ENCODE measurements around the gene OLFM2.

Gene OLFM2

DNA sequence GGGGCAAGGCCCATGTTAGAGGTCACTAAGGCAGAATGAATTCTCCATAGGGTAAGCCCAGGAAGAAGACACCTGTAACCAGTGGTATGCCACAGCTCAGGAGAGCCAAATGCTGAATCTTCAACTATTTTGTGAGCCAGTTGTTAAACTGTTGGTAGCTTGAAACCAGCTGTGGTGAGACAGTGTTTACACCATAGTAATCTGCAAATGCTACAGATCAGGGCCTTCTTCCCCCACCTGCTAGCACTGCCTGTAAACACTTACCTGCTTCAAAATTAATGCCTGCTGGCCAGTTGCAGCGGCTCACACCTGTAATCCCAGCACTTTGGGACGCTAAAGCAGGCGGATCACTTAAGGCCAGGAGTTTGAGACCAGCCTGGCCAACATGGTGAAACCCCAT is 129.5 kb downstream of the OLFM2 start:
- Histone ChIP-seq H3K4me3 (replicated peaks; ENCODE audit: insufficient read depth, low read length) (no peak overlapping the region), H3K27me3 (ENCODE audit: insufficient read depth, poor library complexity, severe bottlenecking) (no peaks in the 10 kb centered on the region), H3K27ac (replicated peaks) (no peak overlapping the region)
- no peak for DNase-seq (ENCODE audit: low read depth in 1 of 2, low spot score in 1 of 2)
- TF ChIP-seq GABPA (IDR thresholded peaks at IDR 0.05; ENCODE audit: low read depth) (no peak), REST (IDR thresholded peaks at IDR 0.05; ENCODE audit: insufficient replicate concordance, low read depth) (no peak), SPI1 (IDR thresholded peaks at IDR 0.05; ENCODE audit: borderline replicate concordance, low read depth) (no peak), POLR2AphosphoS5 (IDR thresholded peaks at IDR 0.05; ENCODE audit: low read depth) (no peak)
- TF ChIP-seq, protein P1, sequence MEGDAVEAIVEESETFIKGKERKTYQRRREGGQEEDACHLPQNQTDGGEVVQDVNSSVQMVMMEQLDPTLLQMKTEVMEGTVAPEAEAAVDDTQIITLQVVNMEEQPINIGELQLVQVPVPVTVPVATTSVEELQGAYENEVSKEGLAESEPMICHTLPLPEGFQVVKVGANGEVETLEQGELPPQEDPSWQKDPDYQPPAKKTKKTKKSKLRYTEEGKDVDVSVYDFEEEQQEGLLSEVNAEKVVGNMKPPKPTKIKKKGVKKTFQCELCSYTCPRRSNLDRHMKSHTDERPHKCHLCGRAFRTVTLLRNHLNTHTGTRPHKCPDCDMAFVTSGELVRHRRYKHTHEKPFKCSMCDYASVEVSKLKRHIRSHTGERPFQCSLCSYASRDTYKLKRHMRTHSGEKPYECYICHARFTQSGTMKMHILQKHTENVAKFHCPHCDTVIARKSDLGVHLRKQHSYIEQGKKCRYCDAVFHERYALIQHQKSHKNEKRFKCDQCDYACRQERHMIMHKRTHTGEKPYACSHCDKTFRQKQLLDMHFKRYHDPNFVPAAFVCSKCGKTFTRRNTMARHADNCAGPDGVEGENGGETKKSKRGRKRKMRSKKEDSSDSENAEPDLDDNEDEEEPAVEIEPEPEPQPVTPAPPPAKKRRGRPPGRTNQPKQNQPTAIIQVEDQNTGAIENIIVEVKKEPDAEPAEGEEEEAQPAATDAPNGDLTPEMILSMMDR (IDR thresholded peaks at IDR 0.05; ENCODE audit: insufficient read depth, low read length): no peak
